HG03060 (cell line): ENCODE data around the gene TEPSIN.
"Not testable (repeated sequence)": the region's sequence is repeated elsewhere in the genome, so short reads cannot be mapped to it uniquely, and the experiment has no call there.

ENCODE experiments used
- ATAC-seq: cut with Tn5 transposase; IDR thresholded peaks from one replicate; pipeline ENCODE4 v1.9.1; 2021; ENCODE audit warnings: low read depth, moderate number of reproducible peaks; ENCODE audit not compliant: unreplicated experiment

TEPSIN gene

DNA sequence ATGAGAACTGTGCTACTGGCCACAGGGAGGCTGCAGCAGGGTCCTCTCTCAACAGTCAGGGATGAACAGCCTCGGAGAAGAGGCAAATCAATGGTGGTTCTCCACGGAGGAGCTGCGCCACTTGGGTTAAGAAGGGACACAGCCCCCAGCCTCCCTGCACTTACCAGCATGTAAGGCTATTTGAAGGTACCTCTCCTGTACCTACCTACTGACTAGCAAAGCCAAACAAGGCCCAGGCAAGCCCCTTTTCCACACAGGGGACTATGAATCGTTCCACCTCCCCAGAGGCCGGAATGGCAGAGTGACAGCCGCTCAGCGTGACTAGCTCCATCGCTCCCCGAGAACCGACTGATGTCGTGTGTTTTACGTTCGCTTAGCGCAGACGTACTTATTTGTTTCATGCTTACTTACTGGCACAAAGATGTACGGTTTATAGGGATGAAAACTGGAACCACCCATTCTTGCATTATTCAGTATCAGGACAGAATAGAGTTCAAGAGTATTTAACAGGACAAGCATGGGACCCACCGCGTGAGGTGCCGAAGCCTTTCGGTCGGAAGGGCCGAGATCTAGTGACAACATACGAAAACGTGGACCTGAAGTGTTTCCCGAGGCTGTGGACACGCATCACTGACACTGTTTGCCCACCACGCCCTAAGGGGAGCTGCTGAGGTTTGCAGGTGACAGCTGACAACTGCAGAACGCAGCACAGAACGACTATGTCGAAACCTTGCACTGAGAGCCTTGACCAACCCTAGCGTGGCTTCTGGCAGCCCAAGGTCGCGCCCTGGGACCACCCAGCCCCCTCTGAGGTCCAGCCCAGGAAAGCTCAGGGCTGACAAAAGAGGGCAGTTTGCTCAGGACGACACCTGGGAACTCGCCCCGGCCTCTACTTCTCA, 1.0 kb downstream of the TEPSIN start:
- ATAC-seq, result no peak

DNA sequence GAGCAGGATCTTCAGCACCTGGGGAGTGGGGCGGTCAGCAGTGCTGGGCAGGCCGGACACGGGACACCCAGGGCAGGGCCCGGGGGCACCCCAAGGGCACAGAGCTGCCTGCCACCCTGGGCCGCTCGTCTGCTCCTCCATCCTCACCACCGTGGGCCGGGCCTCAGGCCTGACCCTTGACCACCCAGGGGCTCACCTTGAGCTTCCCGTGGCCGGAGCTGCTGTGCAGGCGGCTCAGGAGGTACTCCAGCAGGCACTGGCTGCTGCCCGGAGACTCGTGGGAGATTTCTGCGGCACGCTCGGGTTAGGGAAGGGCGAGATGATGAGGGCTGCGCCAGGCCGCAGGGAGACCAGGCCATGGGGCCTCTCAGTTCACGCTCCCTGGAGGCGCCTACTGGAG, 2.1 kb downstream of the TEPSIN start:
- ATAC-seq, result no peak

DNA sequence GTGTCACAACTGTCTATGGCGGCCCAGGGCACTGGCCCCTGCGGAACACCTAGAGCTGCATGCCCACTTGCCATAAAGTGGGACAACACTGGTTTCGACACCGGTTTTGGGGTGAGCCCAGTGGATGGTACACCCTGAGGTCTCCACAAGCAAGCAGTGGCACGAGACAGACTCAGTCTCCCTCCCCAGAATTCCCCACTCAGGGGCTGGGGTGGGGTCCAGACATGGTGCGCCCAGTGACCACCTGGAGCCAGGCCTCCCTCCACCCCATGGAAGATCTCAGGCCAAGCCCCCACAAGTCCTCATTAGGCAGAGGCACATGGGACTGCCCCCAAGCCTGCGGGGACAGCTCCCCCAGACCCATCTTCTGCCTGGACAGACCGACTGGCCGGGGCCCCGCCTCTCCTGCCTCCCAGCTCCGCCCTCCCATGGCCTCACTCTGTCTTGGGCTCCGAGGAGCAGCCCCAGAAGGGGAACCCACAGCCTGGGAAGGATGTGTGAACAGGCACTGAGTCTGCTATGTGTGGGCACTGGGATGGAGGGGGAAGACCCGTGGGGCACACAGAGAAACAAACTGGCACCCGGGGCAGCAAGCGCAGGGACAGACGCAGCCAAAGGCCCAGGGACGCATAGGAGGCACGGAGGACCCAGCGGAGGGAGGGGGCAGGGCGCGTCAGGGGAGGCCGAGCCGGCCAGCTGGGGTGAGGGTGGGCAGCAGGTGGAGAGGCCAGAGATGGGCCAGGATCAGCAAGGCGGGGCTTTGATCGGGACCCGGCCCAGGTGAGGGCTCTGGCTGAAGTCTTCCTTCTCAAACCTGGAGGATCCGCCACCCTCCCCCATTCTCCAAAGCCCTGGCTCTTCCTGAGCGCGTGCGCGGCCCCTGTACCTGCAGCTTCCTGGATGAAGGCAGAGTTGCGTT, 2.8 kb downstream of the TEPSIN start:
- no peak for ATAC-seq

DNA sequence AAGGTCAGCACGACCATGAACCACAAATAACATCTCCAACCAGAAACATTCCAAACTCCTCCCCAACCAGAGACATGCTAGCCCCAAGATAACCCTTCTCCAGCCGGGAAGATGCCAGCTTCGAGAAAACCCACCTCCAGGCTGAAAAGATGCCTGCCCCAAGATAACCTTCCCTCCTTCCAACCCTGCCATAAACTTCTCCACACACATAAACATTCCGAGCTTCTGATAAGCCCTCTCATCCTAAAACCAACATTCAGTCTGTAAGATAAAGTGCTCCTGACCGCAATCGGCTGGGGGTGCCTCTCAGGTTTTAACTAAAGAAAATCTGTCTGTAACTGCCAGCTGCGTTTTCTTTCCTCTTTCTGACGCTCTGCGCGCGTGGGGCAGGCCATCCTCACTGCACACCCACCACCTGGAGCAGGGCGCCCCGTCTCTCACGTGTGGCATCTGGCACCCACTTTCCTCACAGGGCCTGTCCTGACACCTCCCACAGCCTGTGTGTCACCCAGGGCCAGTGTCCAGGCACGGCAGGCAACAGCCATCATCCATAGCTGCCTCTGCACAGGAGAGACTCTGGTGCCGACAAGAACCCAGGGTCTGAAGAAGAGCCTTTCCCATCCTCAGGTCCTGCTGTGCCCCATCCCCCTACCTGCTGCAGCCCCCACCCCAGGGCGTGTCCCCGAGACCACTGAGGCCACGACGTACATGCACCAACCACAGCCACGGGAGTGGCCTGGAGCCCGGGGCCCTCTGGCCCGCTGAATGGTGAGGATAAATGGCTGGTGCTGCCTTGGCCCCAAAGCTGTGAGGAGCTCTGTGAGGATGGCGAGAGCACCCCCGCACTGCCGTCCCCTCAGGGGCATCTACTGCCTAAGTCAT, 3.7 kb downstream of the TEPSIN start:
- ATAC-seq, result no peak

DNA sequence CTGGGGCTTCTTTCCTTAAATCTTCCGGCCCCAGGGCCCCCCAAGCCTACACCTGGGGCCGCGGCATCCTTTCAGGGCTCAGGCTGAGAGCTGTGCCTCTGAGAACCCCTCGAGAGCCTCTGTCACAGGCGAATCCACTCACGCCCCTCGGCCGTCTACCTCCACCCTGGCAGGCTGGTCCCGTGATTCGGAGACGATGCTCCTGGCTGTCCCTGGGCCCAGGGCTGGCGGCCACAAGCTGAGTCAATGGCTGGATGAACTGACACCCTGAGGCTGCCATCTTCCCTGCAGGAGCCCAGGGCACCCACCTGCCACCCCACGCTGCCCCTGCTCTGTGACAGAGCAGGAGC, 4.4 kb downstream of the TEPSIN start:
- ATAC-seq, result no peak

DNA sequence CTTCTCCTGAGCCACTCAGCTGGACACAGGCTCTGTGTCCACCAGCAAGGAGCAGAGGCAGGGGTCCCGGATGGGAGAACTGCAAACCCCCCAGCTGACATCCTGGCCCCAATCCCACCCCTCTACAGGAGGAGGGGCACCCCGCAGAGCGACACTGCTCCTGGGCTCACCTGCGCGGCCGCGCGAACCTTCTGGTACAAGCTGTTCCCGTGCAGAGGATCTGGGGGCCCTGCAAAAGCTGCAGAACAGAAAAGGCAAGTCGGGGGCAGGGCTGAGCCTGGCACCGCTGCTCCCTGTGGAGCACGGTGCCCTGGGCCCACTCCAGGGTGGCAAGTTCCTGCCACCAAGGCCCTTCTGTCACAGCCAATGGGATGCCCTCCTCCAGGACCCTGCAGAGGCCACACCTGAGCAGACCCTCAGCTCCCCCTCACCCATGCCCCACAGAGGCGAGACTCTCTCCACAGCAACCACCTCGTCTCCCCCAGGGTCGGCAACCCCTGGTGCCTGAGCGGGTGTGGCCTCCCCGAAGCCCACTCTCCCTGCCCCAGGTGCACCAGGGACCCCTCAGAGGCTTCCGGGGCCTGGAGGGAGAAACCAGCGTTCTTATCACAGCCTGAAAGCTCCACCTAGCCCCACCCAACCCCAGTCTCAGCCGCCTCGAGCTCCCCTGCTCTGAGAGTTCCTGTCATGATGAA, 4.9 kb downstream of the TEPSIN start:
- ATAC-seq, result no peak

DNA sequence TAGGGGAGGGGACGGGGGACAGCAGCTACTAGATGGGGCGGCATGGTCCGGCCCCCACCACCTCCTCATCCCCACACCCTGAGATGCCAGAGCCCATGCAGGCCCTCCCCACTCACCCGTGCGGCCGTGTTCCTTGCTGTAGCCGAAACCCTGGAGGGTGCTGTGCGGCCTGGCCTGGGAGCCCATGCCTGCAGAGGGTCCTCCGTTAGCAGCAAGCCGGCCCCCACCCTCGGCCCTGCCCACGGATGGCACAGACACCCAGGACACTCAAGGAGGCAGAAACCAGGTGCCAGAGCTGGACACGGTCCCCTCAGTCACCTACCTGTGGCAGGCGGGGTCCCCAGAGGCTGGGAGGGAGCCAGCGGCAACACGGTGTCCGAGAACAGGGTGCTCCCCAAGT, 5.5 kb downstream of the TEPSIN start:
- no peak for ATAC-seq

DNA sequence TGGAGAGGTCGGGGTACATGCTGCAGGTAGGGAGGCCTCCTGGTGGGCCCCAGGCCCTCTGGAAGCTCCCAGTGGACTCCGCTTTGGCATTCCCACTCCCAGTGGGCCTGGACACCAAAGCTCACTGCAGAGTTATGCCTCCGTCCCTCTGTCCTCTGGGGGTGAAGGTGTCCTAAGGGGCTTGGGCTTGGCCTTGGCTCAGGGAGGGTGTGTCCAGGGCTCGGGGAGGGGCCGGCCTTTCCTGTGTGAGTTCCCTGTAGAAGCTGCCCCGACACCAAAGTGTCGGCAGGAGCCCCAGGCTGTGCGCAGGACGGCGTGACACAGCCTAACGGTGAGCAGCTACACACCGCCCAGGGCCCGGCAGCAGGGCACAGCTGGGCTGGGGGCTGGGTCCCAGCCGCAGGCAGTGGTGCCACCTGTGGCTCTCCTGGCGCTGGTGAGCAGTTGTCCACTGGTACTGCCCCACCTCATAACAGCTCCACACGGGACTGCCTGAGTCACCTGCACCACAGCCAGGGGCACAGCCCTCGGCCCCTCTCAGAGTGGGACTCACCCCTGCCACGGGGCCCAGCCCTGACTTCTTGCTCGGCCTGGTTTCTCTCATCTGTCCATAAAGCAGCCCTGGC, 6.1 kb downstream of the TEPSIN start:
- ATAC-seq, result no peak

DNA sequence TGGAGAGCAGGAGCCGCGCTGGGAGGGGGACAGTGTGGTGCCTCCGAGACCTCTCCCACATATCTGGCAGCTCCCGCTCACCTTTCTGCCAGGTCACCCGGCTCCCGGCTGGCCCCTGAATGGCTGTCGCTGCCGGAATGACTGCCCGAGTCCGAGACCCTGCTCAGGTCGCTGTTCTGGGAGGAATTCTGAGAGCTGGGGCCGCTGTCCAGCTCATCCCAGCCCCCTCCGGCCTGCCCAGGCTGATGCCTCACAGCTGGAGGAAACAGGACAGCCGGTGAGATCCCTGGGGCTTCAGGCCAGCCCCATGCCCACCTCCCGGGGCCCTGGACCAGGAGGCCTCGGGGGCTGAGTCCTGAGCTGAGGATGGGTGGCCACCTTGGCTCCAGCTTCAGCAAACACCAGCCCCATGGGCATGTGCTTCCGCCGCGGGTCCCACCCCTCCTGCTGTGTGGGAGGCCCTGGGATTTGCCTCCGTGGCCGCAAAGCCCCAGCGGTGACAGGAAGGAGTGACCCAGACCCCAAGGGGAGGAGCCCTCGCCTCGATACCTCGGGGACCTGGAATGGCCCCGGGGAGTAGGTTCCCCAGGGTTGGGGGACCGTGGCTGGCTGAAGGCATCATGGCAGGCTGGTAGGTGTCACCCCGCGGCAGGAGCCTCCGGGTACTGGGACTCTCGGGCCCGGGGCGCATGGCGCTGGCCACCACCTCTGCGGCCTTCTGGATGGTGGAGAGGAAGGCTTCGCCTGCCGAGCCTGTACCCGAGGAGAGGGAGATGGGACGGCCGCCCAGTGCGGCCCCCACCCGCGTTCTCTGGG, 6.9 kb downstream of the TEPSIN start:
- ATAC-seq, result no peak

DNA sequence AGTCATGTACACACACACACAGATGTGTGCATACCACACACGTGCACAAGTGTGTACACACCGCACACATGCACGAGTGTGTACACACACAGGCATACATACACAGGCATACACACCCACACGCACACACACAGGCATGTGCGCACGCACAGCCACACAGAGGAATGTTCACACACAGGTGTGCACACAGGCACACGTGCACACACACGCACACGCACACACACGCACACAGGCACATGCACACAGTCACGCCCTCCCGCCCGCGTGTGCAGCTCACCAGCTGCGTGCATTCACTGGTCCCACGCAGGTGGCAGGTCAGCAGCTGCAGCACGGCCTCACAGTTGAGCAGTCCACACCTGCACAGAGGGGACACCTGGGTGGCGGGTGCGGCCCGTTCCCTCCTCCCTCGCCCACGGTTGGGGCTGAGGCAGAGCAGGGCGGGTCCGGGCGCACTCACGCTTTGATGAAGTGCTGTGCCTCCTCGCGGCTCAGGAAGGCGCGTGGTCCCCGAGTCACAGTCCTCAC, 7.7 kb downstream of the TEPSIN start:
- no peak for ATAC-seq

DNA sequence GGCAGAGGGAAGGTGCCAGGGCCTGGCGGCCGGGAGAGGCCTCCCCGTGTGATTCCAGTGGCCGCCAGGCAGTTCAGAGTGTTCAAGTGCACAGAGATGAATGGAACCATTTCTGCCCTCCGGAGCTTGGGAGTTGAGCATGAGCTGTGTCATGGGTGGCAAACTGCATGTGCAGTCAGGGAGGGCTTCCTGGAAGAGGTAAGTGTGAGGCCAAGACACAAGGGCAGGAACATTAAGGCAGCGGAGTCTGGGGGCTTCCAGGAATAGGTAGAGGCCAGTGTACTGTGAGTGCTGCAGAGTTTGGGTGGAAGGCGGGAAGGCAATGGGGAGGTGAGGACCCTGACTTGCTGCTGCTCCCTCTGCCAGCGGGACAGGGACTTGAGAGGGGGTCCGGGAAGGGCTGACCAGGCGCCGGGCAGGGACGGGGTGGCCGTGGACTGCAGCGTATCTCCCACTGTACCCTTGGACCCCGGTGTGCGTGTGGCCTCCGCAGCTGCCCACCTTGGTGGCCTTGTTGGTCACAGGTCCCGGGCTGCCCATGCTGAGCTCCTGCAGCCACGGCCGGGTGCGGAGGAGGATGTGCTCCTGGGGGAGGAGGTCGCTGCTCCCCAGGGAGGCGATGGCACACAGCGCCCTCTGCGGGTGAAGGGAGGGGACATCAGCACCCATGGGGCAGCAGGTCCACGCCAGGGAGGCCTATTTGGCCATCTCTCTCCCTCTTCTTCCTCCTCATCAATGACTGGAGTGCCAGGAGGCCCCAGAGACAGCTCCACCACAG, 8.6 kb downstream of the TEPSIN start:
- no peak for ATAC-seq

DNA sequence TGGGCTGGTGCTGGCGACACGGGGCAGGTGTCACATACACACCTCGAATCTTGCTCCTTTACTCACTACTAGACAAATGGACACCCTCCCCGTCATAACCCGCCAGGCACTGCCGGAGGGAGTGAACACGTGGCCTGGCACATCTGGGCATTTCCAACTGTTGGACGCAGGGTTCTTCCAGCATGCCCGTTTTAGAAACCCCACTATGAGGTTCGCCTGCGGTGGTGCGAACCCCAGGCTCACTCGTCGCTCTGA, 9.3 kb downstream of the TEPSIN start:
- ATAC-seq, result no peak

DNA sequence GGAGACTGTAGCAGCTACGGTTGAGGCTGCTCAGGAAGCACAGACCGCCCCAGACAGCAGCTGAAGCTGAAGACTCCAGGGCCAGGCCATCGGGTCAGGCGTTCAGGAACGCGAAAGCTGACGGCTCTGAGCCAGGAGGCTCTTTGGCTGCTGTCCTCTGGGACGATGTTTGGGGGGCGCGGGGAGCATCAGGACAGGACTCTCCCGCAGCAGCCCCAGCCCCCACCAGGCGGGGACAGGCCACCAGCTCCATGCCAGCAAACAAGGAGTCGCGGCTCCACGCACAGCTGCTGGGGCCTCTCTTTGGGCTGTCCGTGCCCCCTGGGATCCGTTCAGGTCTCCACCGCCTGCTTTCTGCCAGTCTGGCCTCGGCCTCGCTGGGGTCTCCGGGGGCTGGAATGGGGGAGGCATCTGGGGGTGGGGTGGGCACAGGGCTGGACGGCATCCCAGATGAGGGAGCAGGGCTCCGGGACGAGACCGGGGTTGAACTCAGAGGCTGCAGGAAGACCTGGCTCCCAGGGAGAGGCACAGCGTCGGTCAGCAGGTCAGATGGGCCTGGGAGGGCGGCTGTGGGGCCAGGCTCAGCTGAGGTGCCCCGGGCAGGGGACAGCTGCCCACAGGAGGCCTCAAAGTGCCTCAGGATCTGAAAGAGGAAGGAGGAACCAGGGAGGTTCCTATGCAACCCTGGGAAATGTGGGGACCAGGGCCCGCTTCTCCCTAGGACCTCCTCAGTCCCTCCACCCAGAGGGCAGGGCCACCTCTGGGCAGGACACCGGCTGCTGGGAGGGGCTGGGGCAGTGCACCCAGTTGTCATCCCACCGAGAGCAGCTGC, 9.8 kb downstream of the TEPSIN start:
- ATAC-seq, result no peak

DNA sequence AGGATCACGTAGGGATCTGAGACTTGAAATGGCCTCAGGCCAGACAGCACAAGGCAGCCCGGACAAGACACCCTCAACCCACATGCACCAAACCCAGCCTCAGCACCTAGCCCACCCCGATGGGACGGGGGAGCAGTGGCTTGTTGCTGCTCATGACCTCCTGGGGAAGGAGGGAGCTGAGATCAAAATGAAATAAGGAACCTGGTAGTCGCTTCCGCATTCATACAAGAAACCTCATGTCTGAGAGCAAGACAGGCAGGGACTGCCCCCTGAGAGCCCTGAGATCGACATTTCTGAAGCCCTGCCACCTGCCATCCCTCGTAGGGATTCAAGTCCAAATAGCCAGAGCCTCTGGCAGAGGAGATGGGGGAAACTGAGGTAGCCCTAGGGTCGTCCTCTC, 10.4 kb downstream of the TEPSIN start:
- ATAC-seq, result no peak

DNA sequence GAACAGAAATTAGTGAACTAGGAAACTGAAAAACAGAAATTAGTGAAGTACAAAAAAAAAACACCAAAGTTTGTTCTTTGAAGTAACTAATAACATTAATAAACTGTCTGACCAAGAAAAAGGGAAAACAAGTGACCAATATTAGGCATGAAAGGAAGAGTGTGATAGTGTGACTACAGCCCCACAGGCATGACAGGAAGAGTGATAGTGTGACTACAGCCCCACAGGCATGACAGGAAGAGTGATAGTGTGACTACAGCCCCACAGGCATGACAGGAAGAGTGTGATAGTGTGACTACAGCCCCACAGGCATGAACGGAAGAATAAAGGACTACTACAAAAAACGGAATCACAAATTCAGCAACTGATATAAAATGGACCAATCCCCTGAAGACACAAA, 11.2 kb downstream of the TEPSIN start:
- ATAC-seq, result not testable (repeated sequence)

DNA sequence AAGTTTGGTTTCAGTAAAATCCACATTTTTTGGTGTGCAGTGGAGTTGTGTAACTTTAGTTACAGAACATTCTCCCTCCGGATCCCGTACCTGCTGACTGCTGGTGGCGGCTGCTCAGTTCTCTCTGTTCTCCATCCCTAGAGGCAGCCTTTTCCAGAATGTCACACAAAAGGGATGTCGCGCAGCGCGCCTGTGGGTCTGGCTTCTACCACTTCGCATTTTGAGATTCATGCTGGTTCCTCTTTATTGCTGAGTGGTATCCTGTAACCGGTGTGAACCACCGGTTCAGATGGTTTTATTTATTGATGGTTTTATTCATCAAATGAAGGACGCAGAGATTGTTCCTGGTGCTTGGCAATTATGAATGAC, 15.1 kb downstream of the TEPSIN start:
- no peak for ATAC-seq
